ENCODE data around the gene CD163L1.
"Not testable (repeated sequence)": the region's sequence is repeated elsewhere in the genome, so short reads cannot be mapped to it uniquely, and the experiment has no call there.

The CD163L1 gene

GRCh38 chr12:7444076-7444475 is at the start of gene CD163L1:
TSS of gene CD163L1 (minus strand) at chr12:7444153. CDS start at chr12:7444127, 26 bp downstream.
- DNase-seq (ENCODE audit: low read depth in 2 of 3, low spot score in 2 of 3), result no peak

- DNase-seq (ENCODE audit: low read depth in 2 of 3, low spot score in 2 of 3), result no peak
These were observed 49.1 kb upstream of the CD163L1 start for GRCh38 chr12:7493006-7493405.

GRCh38 chr12:7486512-7486911 is 42.6 kb upstream of the CD163L1 start:
- no peak for DNase-seq (ENCODE audit: low read depth in 2 of 3, low spot score in 2 of 3)

- DNase-seq (ENCODE audit: low read depth in 2 of 3, low spot score in 2 of 3), result no peak
These were observed 41.1 kb upstream of the CD163L1 start for GRCh38 chr12:7485095-7485494.

- no peak for DNase-seq (ENCODE audit: low read depth in 2 of 3, low spot score in 2 of 3)
These were observed 39.4 kb upstream of the CD163L1 start for GRCh38 chr12:7483343-7483742.

GRCh38 chr12:7479771-7480170 is 35.8 kb upstream of the CD163L1 start:
- no peak for DNase-seq (ENCODE audit: low read depth in 2 of 3, low spot score in 2 of 3)

GRCh38 chr12:7472060-7472459 is 28.1 kb upstream of the CD163L1 start:
- DNase-seq (ENCODE audit: low read depth in 2 of 3, low spot score in 2 of 3), result no peak

- DNase-seq (ENCODE audit: low read depth in 2 of 3, low spot score in 2 of 3), result peak in 1 of 3 experiments; percentile 7
These were observed 16.7 kb upstream of the CD163L1 start for GRCh38 chr12:7460375-7461259.

GRCh38 chr12:7459973-7460372 is 16.0 kb upstream of the CD163L1 start:
- DNase-seq (ENCODE audit: low read depth in 2 of 3, low spot score in 2 of 3), result no peak

- no peak for DNase-seq (ENCODE audit: low read depth in 2 of 3, low spot score in 2 of 3)
These were observed 7.8 kb upstream of the CD163L1 start for GRCh38 chr12:7451756-7452155.

GRCh38 chr12:7450667-7451066 is 6.7 kb upstream of the CD163L1 start:
- DNase-seq (ENCODE audit: low read depth in 2 of 3, low spot score in 2 of 3), result no peak

- DNase-seq (ENCODE audit: low read depth in 2 of 3, low spot score in 2 of 3), result no peak
These were observed 4.1 kb upstream of the CD163L1 start for GRCh38 chr12:7448099-7448498.

GRCh38 chr12:7444537-7444936 is 584 bp upstream of the CD163L1 start:
- DNase-seq (ENCODE audit: low read depth in 2 of 3, low spot score in 2 of 3), result no peak

GRCh38 chr12:7441216-7441615 is 2.7 kb downstream of the CD163L1 start:
- no peak for DNase-seq (ENCODE audit: low read depth in 2 of 3, low spot score in 2 of 3)

- peak in 2 of 3 experiments; percentile 27 to 42 for DNase-seq (ENCODE audit: low read depth in 2 of 3, low spot score in 2 of 3)
These were observed 4.1 kb downstream of the CD163L1 start for GRCh38 chr12:7439579-7440505.

- not testable (repeated sequence) for DNase-seq (ENCODE audit: low read depth in 2 of 3, low spot score in 2 of 3)
These were observed 5.5 kb downstream of the CD163L1 start for GRCh38 chr12:7438291-7438995.

GRCh38 chr12:7437494-7437893 is 6.5 kb downstream of the CD163L1 start:
- DNase-seq (ENCODE audit: low read depth in 2 of 3, low spot score in 2 of 3), result not testable (repeated sequence)

GRCh38 chr12:7434670-7435069 is 9.3 kb downstream of the CD163L1 start:
- no peak for DNase-seq (ENCODE audit: low read depth in 2 of 3, low spot score in 2 of 3)

GRCh38 chr12:7433276-7433822 is 10.6 kb downstream of the CD163L1 start:
- no peak for DNase-seq (ENCODE audit: low read depth in 2 of 3, low spot score in 2 of 3)

GRCh38 chr12:7431993-7432685 is 11.8 kb downstream of the CD163L1 start:
- no peak for DNase-seq (ENCODE audit: low read depth in 2 of 3, low spot score in 2 of 3)

Measured in activated CD8-positive, alpha-beta memory T cell treated with anti-CD3 and anti-CD28 coated beads for 48 hours (primary cell).